HG03159 (cell line): Measurements from ENCODE around the gene CRYBB1.
"Not testable (repeated sequence)": the region's sequence is repeated elsewhere in the genome, so short reads cannot be mapped to it uniquely, and the experiment has no call there.

Source experiments
- ATAC-seq: cut with Tn5 transposase; IDR thresholded peaks from one replicate; pipeline ENCODE4 v1.9.1; 2021; ENCODE audit warnings: mild to moderate bottlenecking, moderate library complexity; ENCODE audit not compliant: unreplicated experiment

CRYBB1 gene

GRCh38 chr22:26642465-26643417, 24.9 kb upstream of the CRYBB1 start:
- no peak for ATAC-seq

- ATAC-seq, result no peak
These were observed 18.5 kb upstream of the CRYBB1 start for GRCh38 chr22:26636296-26636695.

GRCh38 chr22:26635117-26635516, 17.3 kb upstream of the CRYBB1 start:
- ATAC-seq, result no peak

DNA sequence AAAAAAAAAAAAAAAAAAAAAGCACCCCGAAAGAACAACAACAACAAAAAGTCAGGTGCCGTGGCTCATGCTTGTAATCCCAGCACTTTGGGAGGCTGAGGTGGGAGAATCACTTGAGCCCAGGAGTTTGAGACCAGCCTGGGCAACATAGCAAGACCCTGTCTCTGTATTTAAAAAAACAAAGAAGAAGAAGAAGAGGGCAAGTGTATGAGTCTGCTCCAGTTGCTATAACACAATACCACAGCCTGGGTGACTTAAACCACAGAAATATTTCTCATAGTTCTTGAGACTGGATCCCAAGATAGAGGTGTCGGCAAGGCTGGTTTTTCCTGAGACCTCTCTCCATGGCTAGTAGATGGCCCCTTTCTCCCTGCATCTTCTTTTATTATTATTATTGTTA, 16.4 kb upstream of the CRYBB1 start:
- no peak for ATAC-seq

- no peak for ATAC-seq
These were observed 14.8 kb upstream of the CRYBB1 start for GRCh38 chr22:26632422-26633155.

DNA sequence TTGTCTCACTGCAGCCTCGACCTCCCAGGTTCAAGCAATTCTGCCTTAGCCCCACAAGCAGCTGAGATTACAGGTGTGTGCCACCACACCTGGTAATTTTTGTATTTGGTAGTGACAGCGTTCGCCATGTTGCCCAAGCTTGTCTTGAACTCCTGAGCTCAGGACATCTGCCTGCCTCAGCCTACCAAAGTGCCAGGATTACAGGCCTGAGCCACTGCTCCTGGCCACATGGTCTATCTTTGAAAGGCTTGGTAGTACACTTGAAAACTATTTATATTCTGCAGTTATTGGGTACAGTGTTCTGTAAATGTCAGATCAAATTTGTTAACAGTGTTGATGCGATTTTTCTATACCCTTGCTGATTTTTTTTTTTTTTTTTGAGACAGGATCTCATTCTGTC, 13.5 kb upstream of the CRYBB1 start:
- ATAC-seq, result no peak

- ATAC-seq, result no peak
These were observed 12.3 kb upstream of the CRYBB1 start for GRCh38 chr22:26629988-26630761.

DNA sequence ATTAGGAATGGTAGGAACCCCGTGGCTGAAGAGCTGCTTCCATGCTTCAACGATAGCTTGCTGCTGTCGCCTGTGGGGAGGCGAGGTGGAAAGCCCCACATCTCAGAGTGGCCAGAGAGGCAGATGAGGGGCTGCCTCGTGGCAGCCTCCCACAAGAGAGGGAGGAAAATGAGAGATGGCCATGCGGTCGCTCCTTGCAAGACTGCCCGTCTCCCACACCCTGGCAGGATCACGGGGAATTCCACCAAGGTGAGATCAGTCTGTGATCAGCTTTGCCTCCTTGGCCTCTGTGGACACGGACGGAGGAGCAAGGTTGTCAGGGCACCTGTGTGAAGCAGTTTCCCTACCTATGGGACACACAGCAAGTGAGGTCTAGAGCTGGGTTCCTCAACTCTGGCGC, 7.0 kb upstream of the CRYBB1 start:
- ATAC-seq, result no peak

- ATAC-seq, result no peak
These were observed 6.2 kb upstream of the CRYBB1 start for GRCh38 chr22:26623984-26624383.

- no peak for ATAC-seq
These were observed 3.8 kb upstream of the CRYBB1 start, which contains the start of gene CRYBA4 for GRCh38 chr22:26621663-26622062. Gene CRYBA4 (plus strand): TSS chr22:26621963. CDS start chr22:26622597, 634 bp downstream.

DNA sequence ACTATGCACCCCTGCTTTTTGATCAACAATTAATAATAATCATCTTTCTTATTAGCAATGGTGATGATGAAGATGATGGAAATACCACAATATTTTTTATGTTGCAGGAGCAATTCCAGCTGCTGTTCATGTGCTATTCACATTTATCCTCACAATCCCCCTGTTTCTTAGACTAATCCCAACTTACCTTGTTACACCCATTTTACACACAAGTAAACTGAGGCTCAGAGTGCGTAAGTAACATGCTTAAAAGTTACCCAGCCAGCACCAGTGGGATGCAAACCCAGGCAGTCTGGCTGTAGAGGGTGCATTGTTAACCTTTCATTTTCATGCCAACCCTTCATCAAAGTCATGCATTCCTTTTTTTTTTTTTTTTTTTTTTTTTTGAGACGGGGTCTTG, 2.4 kb upstream of the CRYBB1 start:
- no peak for ATAC-seq

- no peak for ATAC-seq
These were observed 1.7 kb upstream of the CRYBB1 start for GRCh38 chr22:26619510-26619909.

GRCh38 chr22:26618455-26618854, 628 bp upstream of the CRYBB1 start:
- ATAC-seq, result no peak

DNA sequence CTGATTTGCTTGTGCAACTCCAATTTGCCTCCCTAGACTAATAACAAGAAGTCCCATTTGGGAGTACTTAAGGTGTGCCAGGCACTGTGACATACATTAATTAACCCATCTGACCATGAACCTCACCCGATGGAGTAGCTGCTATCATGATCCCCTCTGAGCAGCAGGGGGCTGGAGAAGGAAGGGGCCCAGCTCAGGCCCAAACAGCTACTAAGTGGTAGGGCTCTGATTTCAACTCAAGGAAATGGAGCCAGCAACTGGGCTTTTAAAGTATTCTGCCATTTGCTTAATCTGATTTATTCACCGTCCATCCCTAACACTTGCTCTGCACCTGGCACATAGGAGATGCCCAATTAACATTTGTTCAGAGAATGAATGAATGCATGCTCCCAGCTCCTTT, 1.2 kb downstream of the CRYBB1 start:
- no peak for ATAC-seq

GRCh38 chr22:26615830-26616435, 1.9 kb downstream of the CRYBB1 start:
- ATAC-seq, result no peak

DNA sequence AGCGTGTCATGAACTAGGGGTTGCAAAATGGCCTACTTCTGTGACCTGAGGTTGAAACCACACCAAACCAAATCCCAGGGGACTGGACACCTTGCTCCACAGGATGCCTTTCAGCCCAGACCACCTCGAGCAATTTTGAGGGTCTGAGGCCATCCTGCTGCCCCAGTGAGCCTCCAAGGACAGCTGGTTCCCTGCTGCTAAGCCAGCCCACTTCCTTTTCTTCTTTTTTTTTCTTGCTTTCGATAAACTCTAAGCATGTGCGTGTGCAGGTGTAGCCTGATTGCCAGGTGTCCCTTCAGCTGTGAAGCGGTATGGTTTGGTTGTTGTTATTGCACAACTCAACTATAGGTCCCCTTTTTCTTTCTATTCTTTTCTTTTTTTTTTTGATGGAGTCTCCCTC, 2.7 kb downstream of the CRYBB1 start:
- peak; percentile 59 for ATAC-seq

GRCh38 chr22:26614322-26614721, 3.5 kb downstream of the CRYBB1 start:
- ATAC-seq, result no peak

GRCh38 chr22:26613753-26614152, 4.1 kb downstream of the CRYBB1 start:
- not testable (repeated sequence) for ATAC-seq

DNA sequence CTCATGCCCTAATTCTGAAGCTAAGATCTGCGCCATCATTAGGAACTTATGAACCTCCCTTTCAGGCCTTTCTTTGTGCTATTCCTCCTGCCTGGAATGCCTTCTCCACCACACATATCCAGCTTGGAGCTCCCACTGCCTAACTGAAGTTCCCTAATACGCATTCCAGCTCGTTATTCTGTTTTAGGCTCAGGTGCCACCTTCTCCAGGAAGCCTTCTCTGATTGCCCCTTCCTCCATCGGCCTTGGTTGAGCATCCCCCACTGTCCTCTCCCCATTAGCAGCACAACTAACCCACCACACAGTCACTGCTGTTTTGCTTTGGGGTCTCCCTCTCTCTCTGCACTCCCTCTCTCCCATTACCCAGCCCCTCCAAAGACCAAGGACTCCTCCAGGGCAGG, 5.2 kb downstream of the CRYBB1 start:
- no peak for ATAC-seq

DNA sequence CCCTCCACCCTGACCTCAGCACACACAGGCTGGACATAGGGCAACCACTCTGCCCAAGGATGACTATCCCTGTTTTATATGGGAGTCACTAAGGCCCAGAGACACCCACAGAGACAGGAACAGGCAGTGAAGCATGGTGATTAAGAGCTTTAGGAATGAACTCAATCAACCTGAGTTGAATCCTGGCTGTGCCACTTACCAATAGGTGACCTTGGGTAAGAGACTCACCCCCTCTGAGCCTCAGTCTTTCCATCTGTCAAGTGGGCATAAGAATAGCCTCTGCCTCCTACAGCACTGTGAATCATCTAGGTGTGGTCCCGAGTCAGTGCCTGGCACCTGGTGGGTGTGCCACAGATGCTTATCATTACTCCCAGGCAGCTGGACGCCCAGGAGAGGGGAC, 6.8 kb downstream of the CRYBB1 start:
- no peak for ATAC-seq
